IMR-90 (cell line): ENCODE data around the gene PPARG. TPM values are rescaled to one million over a fixed set of nuclear protein-coding genes. Genes with fewer than 3 reads are reported as not detected.

Experiments used
- ATAC-seq: fragments of 200-7000 bp; cut with Tn5 transposase; 2 replicates; pipeline ENCODE4 v1.9.1; 2020; ENCODE audit warnings: low read depth, mild to moderate bottlenecking, moderate library complexity
- BruUV-seq: library from RNA; stranded (reverse); fragments of 400-500 nt; replicated peaks from 2 replicates; lab custom pipeline; 2021; lab: Mats Ljungman, UMichigan
- CTCF ChIA-PET: fragments of 300-600 bp; formaldehyde crosslinking; extraction: SDS; loops from one replicate; lab custom pipeline; 2021; ENCODE audit warnings: antibody characterized with exemption; lab: Yijun Ruan, JAX
- POLR2A ChIA-PET: fragments of 300-600 bp; sonication (Branson Sonifier 250); formaldehyde crosslinking; loops from one replicate; lab custom pipeline; 2022; ENCODE audit warnings: antibody characterized with exemption; ENCODE audit not compliant: unreplicated experiment; lab: Charles Lee
- DNase-seq: peaks from one replicate; pipeline ENCODE4 v3.0.0; 2013
- H2AFZ ChIP-seq: replicated peaks from 2 replicates; pipeline ENCODE3; 2013; ENCODE audit warnings: low read length, mild to moderate bottlenecking; ENCODE audit not compliant: poor library complexity
- H2AK5ac ChIP-seq: 2 replicates; pipeline ENCODE4 v1.6.1; 2013; ENCODE audit warnings: low read depth, low read length, inconsistent platforms
- H2AK9ac ChIP-seq: replicated peaks from 2 replicates; pipeline ENCODE3; 2013; ENCODE audit warnings: mild to moderate bottlenecking, low read depth, low read length, moderate library complexity; ENCODE audit not compliant: poor library complexity
- H2BK120ac ChIP-seq: 2 replicates; pipeline ENCODE4 v1.6.1; 2013; ENCODE audit warnings: low read depth, low read length, inconsistent platforms
- H2BK15ac ChIP-seq: 3 replicates; pipeline ENCODE4 v1.6.1; 2013; ENCODE audit warnings: low read depth, low read length, inconsistent platforms
- H2BK20ac ChIP-seq: 2 replicates; pipeline ENCODE4 v1.6.1; 2013; ENCODE audit warnings: low read depth, mild to moderate bottlenecking, inconsistent platforms, low read length, moderate library complexity
- H2BK5ac ChIP-seq: 2 replicates; pipeline ENCODE4 v1.6.1; 2013; ENCODE audit warnings: mild to moderate bottlenecking, low read depth, low read length, inconsistent platforms; ENCODE audit not compliant: poor library complexity, severe bottlenecking
- H3K14ac ChIP-seq: replicated peaks from 2 replicates; pipeline ENCODE4 v1.6.1; 2013; ENCODE audit warnings: low read depth, low read length, inconsistent platforms
- H3K18ac ChIP-seq: 2 replicates; pipeline ENCODE4 v1.6.1; 2013; ENCODE audit warnings: low read depth, low read length, control low read depth
- H3K23ac ChIP-seq: 2 replicates; pipeline ENCODE4 v1.6.1; 2013; ENCODE audit warnings: low read depth, low read length, inconsistent platforms
- H3K27ac ChIP-seq: 2 replicates; pipeline ENCODE4 v1.5.1; 2013; ENCODE audit warnings: mild to moderate bottlenecking, control low read depth, low read length; ENCODE audit not compliant: insufficient read depth
- H3K27me3 ChIP-seq: 2 replicates; pipeline ENCODE4 v1.6.1; 2013; ENCODE audit warnings: low read length; ENCODE audit not compliant: control insufficient read depth, insufficient read depth
- H3K36me3 ChIP-seq: 2 replicates; pipeline ENCODE4 v1.6.1; 2013; ENCODE audit warnings: low read length, mixed read lengths; ENCODE audit not compliant: control insufficient read depth, insufficient read depth
- H3K4ac ChIP-seq: 2 replicates; pipeline ENCODE4 v1.6.1; 2013; ENCODE audit warnings: low read depth, low read length, inconsistent platforms
- H3K4me1 ChIP-seq: 2 replicates; pipeline ENCODE4 v1.6.1; 2013; ENCODE audit warnings: low read length, mixed read lengths; ENCODE audit not compliant: control insufficient read depth, insufficient read depth
- H3K4me2 ChIP-seq: 2 replicates; pipeline ENCODE4 v1.6.1; 2013; ENCODE audit warnings: low read depth, mild to moderate bottlenecking, control low read depth, low read length, moderate library complexity
- H3K4me3 ChIP-seq: 2 replicates; pipeline ENCODE4 v1.5.1; 2013; ENCODE audit warnings: low read depth, mild to moderate bottlenecking, control low read depth, low read length, moderate library complexity; ENCODE audit not compliant: insufficient read depth
- H3K56ac ChIP-seq: 2 replicates; pipeline ENCODE4 v1.6.1; 2013; ENCODE audit warnings: low read length, inconsistent platforms; ENCODE audit not compliant: insufficient read depth; ENCODE audit errors: extremely low read depth
- H3K79me1 ChIP-seq, 2 experiments: 2 replicates each; pipeline ENCODE4 v1.6.1; 2013; ENCODE audit warnings: low read length in 2 of 2, inconsistent platforms in 1 of 2, low read depth in 1 of 2
- H3K9ac ChIP-seq: 2 replicates; pipeline ENCODE4 v1.6.1; 2013; ENCODE audit warnings: low read depth, low read length, control low read depth
- H3K9me1 ChIP-seq: 2 replicates; pipeline ENCODE4 v1.6.1; 2013; ENCODE audit warnings: low read length, inconsistent platforms; ENCODE audit not compliant: insufficient read depth
- H3K9me3 ChIP-seq: 2 replicates; pipeline ENCODE4 v1.6.1; 2013; ENCODE audit warnings: low read length; ENCODE audit not compliant: control insufficient read depth, insufficient read depth
- H4K20me1 ChIP-seq: 2 replicates; pipeline ENCODE4 v1.6.1; 2013; ENCODE audit warnings: low read length, inconsistent platforms; ENCODE audit not compliant: insufficient read depth
- H4K5ac ChIP-seq: 2 replicates; pipeline ENCODE4 v1.6.1; 2013; ENCODE audit warnings: mild to moderate bottlenecking, low read depth, low read length, control low read depth
- H4K8ac ChIP-seq, 2 experiments: 2 replicates each; pipeline ENCODE4 v1.6.1; 2013; ENCODE audit warnings: low read depth in 2 of 2, low read length in 2 of 2, control low read depth in 1 of 2, inconsistent platforms in 1 of 2
- H4K91ac ChIP-seq: 2 replicates; pipeline ENCODE4 v1.6.1; 2013; ENCODE audit warnings: low read depth, low read length, inconsistent platforms; ENCODE audit not compliant: insufficient read depth
- CHD1 ChIP-seq: IDR thresholded peaks from 2 replicates; pipeline ENCODE4 v1.6.1; 2012; ENCODE audit warnings: low read depth, low read length, improper control_type of control experiment
- RAD21 ChIP-seq: IDR thresholded peaks from 2 replicates; pipeline ENCODE4 v1.6.1; 2012; ENCODE audit warnings: low read length, improper control_type of control experiment
- WGBS, 2 experiments: methylation state at CpG; one replicate each; pipeline versions ENCODE4 v1.1.5 to v1.1.7; 2013; ENCODE audit warnings: missing lambda C conversion rate in 2 of 2; ENCODE audit not compliant: insufficient read length in 1 of 2; ENCODE audit errors: extremely low coverage in 2 of 2; 5-methylcytosine and 5-hydroxymethylcytosine counted together
- dilution Hi-C: fragments of 300-500 bp; cut with HindIII; formaldehyde crosslinking; loops from one replicate; pipeline ENCODE4 v1.14.3; 2018; ENCODE audit warnings: low sequenced_read_pairs; ENCODE audit not compliant: unreplicated experiment
- in situ Hi-C: fragments of 300-500 bp; cut with MboI; formaldehyde crosslinking; loops from 3 replicates; pipeline ENCODE4 v1.14.3; 2019; ENCODE audit warnings: low sequenced_read_pairs, inconsistent platforms, mixed read lengths
- intact Hi-C: fragments of 100-400 bp; cut with micrococcal nuclease; formaldehyde crosslinking; loops from 2 replicates; pipeline ENCODE4 v1.10.0; 2022
- polyA plus RNA-seq, 3 experiments: library from polyadenylated mRNA; depleted of rRNA; stranded (reverse); fragments of >200 nt; gene quantifications; 2 replicates each; pipeline ENCODE4 v1.2.3, GENCODE V29; 2012; ENCODE audit warnings: low replicate concordance in 1 of 3
- total RNA-seq: library from RNA; depleted of rRNA; stranded (reverse); fragments of >200 nt; gene quantifications from 2 replicates; pipeline ENCODE4 v1.2.3, GENCODE V29; 2012

The PPARG gene
- total and polyA plus RNA-seq, 2 of the 4 experiments (the other 2 are of a cell fraction) = 11.2 to 23.8 TPM

GRCh38 chr3:12286927-12287726 lies 1.7 kb upstream of the PPARG start:
- peak overlapping the region; percentile 41 for H3K27ac ChIP-seq
- in situ Hi-C loops = no loop called here
- POLR2A ChIA-PET = no interaction called here
- H2BK15ac ChIP-seq = peak overlapping the region; percentile 78; the same call in 2 of the 3 replicates
- dilution Hi-C loops = no loop called here
- no peaks in the 10 kb centered on the region for H3K27me3 ChIP-seq
- H2AK5ac ChIP-seq = peak overlapping the region; percentile 93
- peaks cover 6 to 19% of the 10 kb centered on the region in 2 experiments; a peak in 3 of 4 replicates for H3K79me1 ChIP-seq
- ATAC-seq = no peak; the same call in 1 of the 2 replicates
- no peaks in the 10 kb centered on the region for H3K36me3 ChIP-seq
- H3K9me3 ChIP-seq = no peaks in the 10 kb centered on the region
- no TSS peak for BruUV-seq
- DNase-seq = no peak
- intact Hi-C loops = loop anchor here (5.0 kb wide), 2 partner anchors 95 to 110 kb away; no protein-coding TSS in a partner anchor
- H2BK20ac ChIP-seq = peak overlapping the region; percentile 72
- peak overlapping the region; percentile 69 for H4K5ac ChIP-seq
- H2AK9ac ChIP-seq = peak overlapping the region; percentile 88
- peak overlapping the region; percentile 90 for H2BK120ac ChIP-seq
- no peaks in the 10 kb centered on the region; the same call in 1 of the 2 replicates for H3K4me1 ChIP-seq
- CTCF ChIA-PET = interaction anchor here (1.0 kb wide), 1 partner anchor 13 kb away, joined by 3 read pairs; no protein-coding TSS in a partner anchor
- H2AFZ ChIP-seq = peak overlapping the region; percentile 98
- H3K18ac ChIP-seq = peak overlapping the region; percentile 68; the same call in 1 of the 2 replicates
- TF ChIP-seq RAD21 = peak; percentile 10; the same call in 1 of the 2 replicates
- TF ChIP-seq CHD1 = no peak
- H3K9me1 ChIP-seq = peaks cover 7% of the 10 kb centered on the region; the same call in 1 of the 2 replicates
- peak overlapping the region; percentile 95 for H3K4me3 ChIP-seq
- peak overlapping the region; percentile 80; the same call in 1 of the 2 replicates for H3K23ac ChIP-seq
- H3K56ac ChIP-seq = no peak overlapping the region; the same call in 1 of the 2 replicates
- H4K8ac ChIP-seq = peak overlapping the region; percentile 78 to 86
- peak overlapping the region; percentile 83 for H3K4me2 ChIP-seq
- peak overlapping the region; percentile 83 for H3K4ac ChIP-seq
- peak overlapping the region; percentile 78 for H2BK5ac ChIP-seq
- peak overlapping the region; percentile 64 for H3K14ac ChIP-seq
- peak overlapping the region; percentile 44 for H3K9ac ChIP-seq
- peak overlapping the region; percentile 83 for H4K91ac ChIP-seq
- 0% methylated on average over 2 of the region's 33 CpGs; no CpG with 5 or more reads in 1 of the 2 experiments for WGBS, 2 experiments
- no peaks in the 10 kb centered on the region for H4K20me1 ChIP-seq
